Posterior cingulate gyrus (tissue), 11 donors: Measurements from ENCODE around the gene ASXL1.
"Not testable (repeated sequence)": the region's sequence is repeated elsewhere in the genome, so short reads cannot be mapped to it uniquely, and the experiment has no call there.

Experiments used
- DNase-seq, 10 donors: peaks; one replicate each; pipeline versions ENCODE4 v3.0.0 to v3.0.0-alpha.2; 2020 to 2021; ENCODE audit warnings: mixed read lengths in 3 of 10
- intact Hi-C: fragments of 100-400 bp; cut with DNase I; formaldehyde crosslinking; loops from one replicate; pipeline ENCODE4 v1.15.1; 2023

The ASXL1 gene

GRCh38 chr20:32358632-32358882 lies 426 bp downstream of the ASXL1 start:
- peak in 1 of 10 donors; percentile 33 for DNase-seq
- intact Hi-C loops, result loop anchor here (2.0 to 5.0 kb wide), 2 partner anchors 126 to 151 kb away; partner anchors contain the start of genes PLAGL2 and POFUT1

- intact Hi-C loops, result loop anchor here (2.0 to 5.0 kb wide), 2 partner anchors 126 to 152 kb away; partner anchors contain the start of genes PLAGL2 and POFUT1
- DNase-seq, result peak in 7 of 10 donors; percentile 46 to 94 (median 59)
Observed at GRCh38 chr20:32358883-32359632, 927 bp downstream of the ASXL1 start.

DNA sequence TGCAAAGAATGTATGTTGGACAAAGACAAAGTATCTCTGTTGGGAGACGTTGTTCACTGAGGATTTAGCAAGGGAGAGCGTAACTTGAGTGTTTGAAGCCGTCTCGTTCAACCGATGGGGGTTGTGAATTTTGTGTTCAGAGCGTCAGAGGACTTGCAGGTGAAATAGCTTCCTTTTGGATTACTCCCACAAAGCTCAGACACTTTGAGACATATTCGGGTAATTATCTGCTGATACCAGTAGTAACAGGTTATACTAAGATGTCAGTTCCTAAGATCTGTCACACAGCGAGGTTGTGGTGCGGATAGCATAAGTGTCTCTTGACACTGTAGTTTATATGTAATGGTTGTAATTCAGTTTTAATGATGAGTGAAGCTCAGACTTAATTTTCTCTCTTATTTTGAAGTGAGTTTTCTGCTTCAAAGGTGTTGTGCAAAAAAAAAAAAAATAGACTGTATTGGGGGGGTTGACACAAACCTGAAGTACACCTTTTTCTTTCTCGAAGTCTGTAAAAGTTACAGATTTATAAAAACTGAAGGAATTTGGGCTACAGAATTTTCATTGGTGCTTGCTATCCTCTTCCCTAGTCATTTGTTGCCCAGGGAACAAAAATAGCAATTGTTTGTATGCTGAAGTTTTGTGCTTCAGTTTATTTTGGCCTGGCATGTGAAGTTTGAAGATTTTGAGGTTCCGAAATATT lies 1.7 kb downstream of the ASXL1 start:
- DNase-seq, result no peak
- intact Hi-C loops, result loop anchor here (2.0 to 10.0 kb wide), 3 partner anchors 75 to 152 kb away; partner anchors contain the start of genes PLAGL2 and POFUT1

GRCh38 chr20:32360333-32360634 lies 2.2 kb downstream of the ASXL1 start:
- intact Hi-C loops, result loop anchor here (10.0 kb wide), 1 partner anchor 75 kb away; no protein-coding TSS in a partner anchor
- DNase-seq, result no peak

DNA sequence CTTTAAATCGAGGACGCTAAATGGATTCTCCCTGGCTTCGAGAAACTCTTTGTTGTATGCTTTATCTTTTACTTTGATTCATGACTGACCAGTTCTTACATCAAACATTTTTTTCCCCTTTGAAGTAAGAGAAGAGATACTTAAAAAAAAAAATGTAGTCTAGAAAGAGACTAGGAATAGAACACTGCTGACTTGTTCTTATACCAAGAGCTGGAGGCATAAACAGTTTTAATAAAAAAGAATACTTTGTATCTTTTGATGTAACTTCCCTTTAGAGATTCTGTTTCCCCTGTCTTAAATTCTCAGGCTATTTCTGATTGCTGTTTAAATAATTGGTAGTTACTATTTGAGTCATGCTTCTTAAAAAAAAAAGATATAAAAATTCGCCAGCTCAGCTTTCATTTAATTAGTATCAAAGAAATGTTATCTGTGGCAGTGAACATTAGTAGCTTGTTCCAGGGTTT lies 4.8 kb downstream of the ASXL1 start:
- no peak for DNase-seq
- intact Hi-C loops, result loop anchor here (10.0 kb wide), 1 partner anchor 78 kb away; no protein-coding TSS in a partner anchor

- DNase-seq, result no peak
- intact Hi-C loops, result loop anchor here (10.0 kb wide), 1 partner anchor 79 kb away; no protein-coding TSS in a partner anchor
Observed at GRCh38 chr20:32363492-32363891, 5.4 kb downstream of the ASXL1 start.

DNA sequence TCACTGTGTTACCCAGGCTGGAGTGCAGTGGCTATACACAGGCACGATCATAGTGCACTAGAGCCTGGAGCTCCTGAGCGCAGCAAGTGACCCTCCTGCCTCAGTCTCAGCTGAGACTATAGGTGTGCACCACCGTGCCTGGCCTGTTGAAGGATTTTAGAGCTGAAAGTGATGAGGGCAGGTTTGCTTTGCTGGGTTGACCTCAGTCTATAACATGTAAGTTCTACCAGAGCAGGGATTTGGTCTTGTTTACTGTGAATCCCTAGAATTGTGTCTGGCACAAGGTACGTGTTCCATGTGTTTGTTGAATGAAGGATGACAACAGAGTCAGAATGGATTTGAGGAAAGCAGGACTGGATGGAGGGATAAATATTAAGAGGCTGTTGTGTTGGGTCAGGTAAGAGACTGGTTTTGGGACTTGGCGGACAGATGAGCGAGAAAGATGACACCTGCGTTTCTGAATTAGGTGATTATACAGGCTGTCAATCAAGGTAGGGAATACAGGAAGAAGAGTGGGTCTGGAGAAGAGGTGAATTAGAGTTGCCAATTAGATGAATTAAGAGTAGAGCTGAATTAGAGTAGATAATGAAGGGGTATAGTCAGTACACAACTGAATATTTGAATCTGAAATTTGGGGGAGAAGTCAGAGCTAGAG lies 6.5 kb downstream of the ASXL1 start:
- DNase-seq, result no peak
- intact Hi-C loops, result loop anchor here (10.0 kb wide), 1 partner anchor 80 kb away; no protein-coding TSS in a partner anchor

DNA sequence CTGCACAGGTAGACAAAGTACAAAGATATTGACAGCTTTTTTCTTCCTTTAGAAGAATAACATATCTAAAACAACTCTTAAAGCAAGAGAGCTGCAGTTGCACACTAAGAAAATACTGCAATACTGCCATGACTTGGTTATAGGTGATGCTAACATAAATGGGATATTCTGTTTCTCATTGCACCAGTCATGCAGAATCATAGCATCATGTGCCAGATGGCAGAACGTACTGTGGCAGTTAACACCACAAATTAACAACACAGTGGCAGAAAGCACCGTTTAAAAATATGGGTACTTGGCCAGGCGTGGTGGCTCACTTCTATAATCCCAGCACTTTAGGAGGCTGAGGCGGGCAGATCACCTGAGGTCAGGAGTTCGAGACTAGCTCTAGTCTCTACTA lies 7.4 kb downstream of the ASXL1 start:
- intact Hi-C loops, result loop anchor here (10.0 kb wide), 1 partner anchor 81 kb away; no protein-coding TSS in a partner anchor

GRCh38 chr20:32366380-32366779 lies 8.2 kb downstream of the ASXL1 start:
- no peak for DNase-seq
- intact Hi-C loops, result loop anchor here (10.0 kb wide), 1 partner anchor 82 kb away; no protein-coding TSS in a partner anchor

More for the DNA sequence above, 7.4 kb downstream of the ASXL1 start:
- no peak for DNase-seq

DNA sequence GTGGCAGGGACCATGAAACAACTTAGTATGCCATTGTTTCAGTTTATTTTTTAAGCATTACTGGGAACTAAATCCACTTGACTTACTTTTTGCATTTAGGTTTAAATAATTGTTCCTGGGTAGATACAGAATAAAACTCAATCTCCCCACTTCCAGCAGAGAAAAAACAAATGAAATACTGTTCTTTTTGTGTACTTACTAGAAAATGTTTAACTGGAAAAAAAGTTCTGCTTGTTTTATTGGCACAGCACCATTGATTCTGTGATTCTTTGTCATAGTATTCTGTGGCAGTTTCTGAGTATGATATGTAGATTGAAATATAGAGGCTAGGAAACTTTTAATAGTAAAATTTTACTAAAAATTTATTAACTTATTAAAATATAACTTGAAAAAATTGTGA lies 10.2 kb downstream of the ASXL1 start:
- no peak for DNase-seq
- intact Hi-C loops, result loop anchor here (10.0 kb wide), 1 partner anchor 84 kb away; no protein-coding TSS in a partner anchor

GRCh38 chr20:32368925-32369324 lies 10.8 kb downstream of the ASXL1 start:
- intact Hi-C loops, result loop anchor here (10.0 kb wide), 1 partner anchor 84 kb away; no protein-coding TSS in a partner anchor
- DNase-seq, result no peak

GRCh38 chr20:32370897-32371296 lies 12.8 kb downstream of the ASXL1 start:
- intact Hi-C loops, result no loop called here
- DNase-seq, result no peak

DNA sequence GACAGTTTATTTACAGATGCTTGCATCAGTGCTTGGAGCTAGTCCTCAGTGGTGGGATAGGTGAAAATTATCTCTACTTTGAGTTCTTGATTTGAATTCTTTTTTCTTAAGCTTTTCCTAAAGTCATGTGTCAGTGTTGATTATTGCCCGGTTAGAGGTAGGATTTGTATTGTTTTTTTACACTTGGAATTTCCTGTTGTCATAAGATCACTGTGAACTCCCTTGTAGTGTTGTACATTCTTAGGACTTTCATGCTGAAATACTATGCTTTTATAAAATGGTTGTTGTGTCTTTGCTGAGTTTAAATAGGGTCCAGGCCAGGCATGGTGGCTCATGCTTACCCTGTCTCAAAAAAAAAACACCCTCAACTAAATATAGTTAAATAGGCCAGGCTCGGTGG lies 20.3 kb downstream of the ASXL1 start:
- no peak for DNase-seq
- intact Hi-C loops, result no loop called here

DNA sequence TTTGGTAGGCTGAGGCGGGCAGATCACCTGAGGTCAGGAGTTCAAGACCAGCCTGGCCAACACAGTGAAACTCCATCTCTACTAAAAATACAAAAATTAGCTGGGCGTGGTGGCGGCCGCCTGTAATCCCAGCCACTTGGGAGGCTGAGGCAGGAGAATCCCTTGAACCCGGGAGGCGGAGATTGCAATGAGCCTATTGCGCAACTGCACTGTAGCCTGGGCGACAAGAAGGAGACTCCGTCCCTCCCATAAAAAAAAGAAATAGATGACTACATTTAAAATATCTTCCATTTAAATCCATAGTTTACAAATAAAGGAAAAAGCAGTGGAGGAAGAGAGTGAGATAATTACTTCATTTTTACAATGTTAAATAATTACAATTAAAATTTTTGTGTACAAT lies 21.9 kb downstream of the ASXL1 start:
- intact Hi-C loops, DNase-seq: not testable (repeated sequence)

- intact Hi-C loops, result no loop called here
- no peak for DNase-seq
Observed at GRCh38 chr20:32380745-32381144, 22.6 kb downstream of the ASXL1 start.

DNA sequence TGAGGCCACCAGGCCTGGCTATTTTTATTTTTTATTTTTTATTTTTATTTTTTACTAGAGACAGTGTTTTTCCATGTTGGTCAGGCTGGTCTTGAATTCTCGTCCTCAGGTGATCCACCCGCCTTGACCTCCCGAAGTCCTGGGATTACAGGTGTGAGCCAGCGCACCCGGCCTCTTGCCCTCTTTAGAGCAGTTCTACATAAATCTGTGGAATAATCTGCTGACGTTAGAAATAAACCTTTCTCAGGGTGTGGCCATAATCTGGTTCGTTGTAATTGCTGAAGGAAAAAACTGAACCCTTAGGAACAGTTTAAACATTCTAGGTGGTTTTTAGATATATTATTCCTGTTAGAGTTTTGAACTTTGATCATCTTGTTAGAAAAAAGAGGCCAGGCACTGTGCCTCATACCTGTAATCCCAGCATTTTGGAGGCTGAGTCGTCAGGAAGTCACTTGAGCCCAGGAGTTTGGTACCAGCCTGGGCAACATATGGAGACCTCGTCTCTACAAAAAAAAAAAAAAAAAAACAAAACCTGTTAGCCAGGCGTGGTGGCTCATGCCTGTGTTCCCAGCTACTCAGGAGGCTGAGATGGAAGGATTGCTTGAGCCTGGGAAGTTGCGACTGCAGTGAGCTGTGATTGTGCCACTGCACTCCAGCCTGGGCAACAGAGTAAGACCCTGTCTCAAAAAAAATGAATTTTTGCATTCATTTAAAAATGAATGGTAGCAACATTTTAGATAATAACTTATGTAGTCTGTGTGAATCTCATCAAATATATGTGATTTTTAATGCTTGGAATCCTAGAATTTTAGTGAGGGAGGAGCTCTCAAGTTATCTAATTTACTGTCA lies 24.2 kb downstream of the ASXL1 start:
- no peak for DNase-seq
- intact Hi-C loops, result no loop called here

DNA sequence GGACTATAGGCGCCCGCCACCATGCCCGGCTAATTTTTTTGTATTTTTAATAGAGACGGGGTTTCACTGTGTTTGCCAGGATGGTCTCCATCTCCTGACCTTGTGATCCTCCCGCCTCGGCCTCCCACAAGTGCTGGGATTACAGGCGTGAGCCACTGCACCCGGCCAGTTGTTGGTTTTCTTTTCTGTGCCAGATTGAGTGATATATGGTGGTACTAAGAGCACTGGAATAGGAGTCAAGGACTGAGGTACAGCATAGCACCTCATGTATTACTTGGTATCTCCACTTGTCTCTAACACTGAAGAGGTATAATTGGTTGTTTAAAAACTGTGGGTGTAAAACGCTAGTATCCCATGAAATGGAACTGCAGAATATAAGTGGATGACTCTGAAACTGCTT lies 25.3 kb downstream of the ASXL1 start:
- intact Hi-C loops, DNase-seq: not testable (repeated sequence)

GRCh38 chr20:32385541-32385940 lies 27.4 kb downstream of the ASXL1 start:
- DNase-seq, result no peak
- intact Hi-C loops, result no loop called here

DNA sequence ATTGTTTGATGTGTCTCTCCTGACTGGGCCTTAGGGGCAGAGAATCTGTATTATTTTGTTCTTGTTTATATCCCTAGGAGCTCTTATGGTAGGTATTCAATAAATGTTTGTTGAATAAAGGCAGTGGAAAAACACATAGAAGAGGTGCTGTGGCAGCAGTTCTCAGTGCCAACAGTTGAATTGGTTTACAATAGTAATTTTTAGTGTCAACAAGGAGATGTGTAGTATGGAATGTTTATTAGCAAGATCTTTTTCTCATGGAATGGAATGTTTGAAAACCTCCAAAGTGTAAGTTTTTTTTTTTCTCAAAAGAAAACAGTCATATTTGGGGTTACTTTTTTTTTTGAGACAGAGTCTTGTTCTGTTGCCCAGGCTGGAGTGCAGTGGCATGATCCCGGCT lies 28.0 kb downstream of the ASXL1 start:
- DNase-seq, result no peak

DNA sequence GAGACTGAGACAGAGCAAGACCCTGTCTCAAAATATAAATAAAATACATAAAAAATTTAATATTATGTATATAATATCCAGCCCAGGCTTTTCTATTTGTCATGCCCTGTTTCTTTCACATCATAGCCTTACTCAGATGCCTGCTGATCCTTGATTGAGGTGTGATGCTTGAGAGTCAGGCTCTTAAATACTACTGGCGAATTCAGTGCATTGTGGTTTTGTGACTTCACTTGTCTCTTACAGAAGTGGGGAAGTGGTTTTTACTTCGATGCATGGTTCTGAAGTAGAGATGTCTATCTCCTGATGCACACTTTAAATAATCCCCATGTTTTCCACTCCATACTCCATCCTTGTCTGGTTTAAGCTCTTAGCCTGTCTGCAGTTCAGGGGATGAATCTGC lies 29.1 kb downstream of the ASXL1 start:
- intact Hi-C loops, result no loop called here
- DNase-seq, result no peak

More for the DNA sequence above, 28.0 kb downstream of the ASXL1 start:
- intact Hi-C loops, result no loop called here
